Activated T-cell treated with anti-CD3 and anti-CD28 coated beads, Interleukin-2, amount 50 U/mL, for 72 hours (primary cell): ENCODE measurements around the gene HCFC1. TPM values are rescaled to one million over a fixed set of nuclear protein-coding genes. Genes with fewer than 3 reads are reported as not detected.

Experiments
- ATAC-seq, 2 donors: fragments of 150-1000 bp; cut with Tn5 transposase; replicated peaks in 1 of 2; 2 replicates each; pipeline ENCODE4 v1.10.0; 2021; ENCODE audit warnings: moderate library complexity in 2 of 2, mild to moderate bottlenecking in 1 of 2
- DNase-seq, 2 donors: peaks; one replicate each; pipeline ENCODE4 v3.0.0; 2021 to 2022; ENCODE audit warnings: mixed read lengths in 1 of 2
- H3K27ac Mint-ChIP-seq: one replicate; pipeline ENCODE4 v1.8.0; 2022; ENCODE audit warnings: mild to moderate bottlenecking, moderate library complexity, mixed read lengths
- H3K27me3 Mint-ChIP-seq: one replicate; pipeline ENCODE4 v1.8.0; 2022; ENCODE audit warnings: low read depth, mixed read lengths
- H3K36me3 Mint-ChIP-seq, 2 donors: one replicate each; pipeline ENCODE4 v1.8.0; 2022; ENCODE audit warnings: mixed read lengths in 2 of 2, mild to moderate bottlenecking in 1 of 2; ENCODE audit not compliant: insufficient read depth in 2 of 2
- H3K4me1 Mint-ChIP-seq: one replicate; pipeline ENCODE4 v1.8.0; 2022; ENCODE audit warnings: low read depth, mixed read lengths
- H3K4me3 Mint-ChIP-seq, 2 donors: one replicate each; pipeline ENCODE4 v1.8.0; 2022; ENCODE audit warnings: mild to moderate bottlenecking in 2 of 2, mixed read lengths in 2 of 2, moderate library complexity in 2 of 2
- H3K9me3 Mint-ChIP-seq, 2 donors: one replicate each; pipeline ENCODE4 v1.8.0; 2022; ENCODE audit warnings: mixed read lengths in 2 of 2
- total RNA-seq, 2 donors: library from RNA; stranded (reverse); gene quantifications; one replicate each; pipeline ENCODE4 v1.2.3, GENCODE V29; 2022

Gene HCFC1
- total RNA-seq, 2 donors from 2014 or later: 59.3 to 65.8 TPM

- no peak overlapping the region for H3K27ac Mint-ChIP-seq
- no peak for ATAC-seq
- H3K27me3 Mint-ChIP-seq: peaks cover 3% of the 10 kb centered on the region
- H3K4me3 Mint-ChIP-seq: no peak overlapping the region
- peaks cover 14% of the 10 kb centered on the region for H3K4me1 Mint-ChIP-seq
- DNase-seq: no peak
- H3K36me3 Mint-ChIP-seq: no peaks in the 10 kb centered on the region
- no peaks in the 10 kb centered on the region for H3K9me3 Mint-ChIP-seq
Measured at GRCh38 chrX:153908219-153908860, 63.3 kb downstream of the HCFC1 start.

- H3K27ac Mint-ChIP-seq: no peak overlapping the region
- no peak for DNase-seq
- H3K36me3 Mint-ChIP-seq: no peaks in the 10 kb centered on the region
- peaks cover 9% of the 10 kb centered on the region for H3K27me3 Mint-ChIP-seq
- no peaks in the 10 kb centered on the region for H3K9me3 Mint-ChIP-seq
- H3K4me3 Mint-ChIP-seq: no peak overlapping the region
- peaks cover 20% of the 10 kb centered on the region for H3K4me1 Mint-ChIP-seq
- no peak for ATAC-seq
Measured at GRCh38 chrX:153907456-153907855, 64.2 kb downstream of the HCFC1 start.

GRCh38 chrX:153906126-153906917 is 65.3 kb downstream of the HCFC1 start:
- Mint-ChIP-seq H3K4me1 (peaks cover 29% of the 10 kb centered on the region), H3K9me3 (no peaks in the 10 kb centered on the region), H3K36me3 (no peaks in the 10 kb centered on the region), H3K27ac (no peak overlapping the region), H3K4me3 (no peak overlapping the region), H3K27me3 (peaks cover 17% of the 10 kb centered on the region)
- DNase-seq (peak in 1 of 2 donors; percentile 19), ATAC-seq (peak; percentile 26 to 54)

GRCh38 chrX:153905481-153906095 is 66.0 kb downstream of the HCFC1 start:
- DNase-seq (no peak), ATAC-seq (no peak)
- Mint-ChIP-seq H3K36me3 (no peaks in the 10 kb centered on the region), H3K27ac (no peak overlapping the region), H3K4me1 (peaks cover 37% of the 10 kb centered on the region), H3K9me3 (no peaks in the 10 kb centered on the region), H3K4me3 (no peak overlapping the region), H3K27me3 (peaks cover 19% of the 10 kb centered on the region)

- peak in 1 of 2 donors; percentile 6 for ATAC-seq
- Mint-ChIP-seq H3K4me3 (no peak within 1 kb of the TSS), H3K27me3 (peaks cover 19% of the 10 kb centered on the region), H3K4me1 (peaks cover 39% of the 10 kb centered on the region), H3K27ac (no peak within 1 kb of the TSS), H3K36me3 (no peaks in the 10 kb centered on the region), H3K9me3 (no peaks in the 10 kb centered on the region)
- DNase-seq: no peak
Measured at GRCh38 chrX:153903991-153904957, 67.3 kb downstream of the HCFC1 start, which contains the start of gene AVPR2. AVPR2 (plus strand) TSS chrX:153904673; CDS start chrX:153905146, 473 bp downstream.

GRCh38 chrX:153903238-153903980 is 68.2 kb downstream of the HCFC1 start:
- Mint-ChIP-seq H3K4me1 (peaks cover 39% of the 10 kb centered on the region), H3K9me3 (peaks cover 0 to under 1% of the 10 kb centered on the region in 2 donors), H3K36me3 (no peaks in the 10 kb centered on the region), H3K27me3 (peaks cover 22% of the 10 kb centered on the region), H3K4me3 (peak overlapping the region in 1 of 2 donors; percentile 17), H3K27ac (no peak overlapping the region)
- DNase-seq (no peak), ATAC-seq (peak in 1 of 2 donors; percentile 12)

- H3K4me3 Mint-ChIP-seq: no peak overlapping the region
- no peaks in the 10 kb centered on the region for H3K36me3 Mint-ChIP-seq
- peaks cover 0 to 1% of the 10 kb centered on the region in 2 donors for H3K9me3 Mint-ChIP-seq
- DNase-seq: no peak
- H3K27ac Mint-ChIP-seq: no peak overlapping the region
- ATAC-seq: no peak
- H3K4me1 Mint-ChIP-seq: peaks cover 39% of the 10 kb centered on the region
- H3K27me3 Mint-ChIP-seq: peaks cover 29% of the 10 kb centered on the region
Measured at GRCh38 chrX:153902385-153902784, 69.2 kb downstream of the HCFC1 start.

- peak overlapping the region; percentile 64 to 66 for H3K4me3 Mint-ChIP-seq
- no peaks in the 10 kb centered on the region for H3K36me3 Mint-ChIP-seq
- DNase-seq (no peak), ATAC-seq (no peak)
- H3K4me1 Mint-ChIP-seq: peaks cover 40% of the 10 kb centered on the region
- peaks cover 30% of the 10 kb centered on the region for H3K27me3 Mint-ChIP-seq
- peaks cover 0 to 1% of the 10 kb centered on the region in 2 donors for H3K9me3 Mint-ChIP-seq
- peak overlapping the region; percentile 77 for H3K27ac Mint-ChIP-seq
Measured at GRCh38 chrX:153901753-153902140, 69.9 kb downstream of the HCFC1 start.

- ATAC-seq (peak; percentile 77 to 86), DNase-seq (peak; percentile 65 to 66)
- Mint-ChIP-seq H3K36me3 (no peaks in the 10 kb centered on the region), H3K27ac (peak overlapping the region; percentile 77), H3K9me3 (peaks cover 0 to 1% of the 10 kb centered on the region in 2 donors), H3K4me1 (peaks cover 44% of the 10 kb centered on the region), H3K27me3 (peaks cover 36% of the 10 kb centered on the region), H3K4me3 (peak overlapping the region; percentile 66 to 85)
Measured at GRCh38 chrX:153900831-153901752, 70.5 kb downstream of the HCFC1 start.

GRCh38 chrX:153897899-153898298 is 73.7 kb downstream of the HCFC1 start:
- peaks cover 28% of the 10 kb centered on the region for H3K4me1 Mint-ChIP-seq
- no peak overlapping the region for H3K27ac Mint-ChIP-seq
- H3K4me3 Mint-ChIP-seq: no peak overlapping the region
- H3K27me3 Mint-ChIP-seq: peaks cover 40% of the 10 kb centered on the region
- H3K36me3 Mint-ChIP-seq: no peaks in the 10 kb centered on the region
- no peak for ATAC-seq
- DNase-seq: no peak
- peaks cover 0 to 1% of the 10 kb centered on the region in 2 donors for H3K9me3 Mint-ChIP-seq
